Measurements from ENCODE around the gene MAP3K13.
"Not testable (repeated sequence)": the region's sequence is repeated elsewhere in the genome, so short reads cannot be mapped to it uniquely, and the experiment has no call there.

Gene MAP3K13

GRCh38 chr3:185439745-185440466 lies 77.0 kb downstream of the MAP3K13 start:
- H3K79me2 ChIP-seq (ENCODE audit: insufficient read depth, low read depth): no peaks in the 10 kb centered on the region
- H3K4me3 ChIP-seq (IDR thresholded peaks at IDR 0.05; ENCODE audit: insufficient read depth, low read depth, low read length): no peak overlapping the region
- no peak overlapping the region for H3K4me2 ChIP-seq
- no peak for TF ChIP-seq CTCF (conservative IDR thresholded peaks at IDR 0.05; ENCODE audit: low read depth, low read length)
- H3K27ac ChIP-seq: no peak overlapping the region
- no peaks in the 10 kb centered on the region for H3K4me1 ChIP-seq (ENCODE audit: low read depth, poor library complexity, severe bottlenecking)
- H3K9ac ChIP-seq: no peak overlapping the region
- H4K20me1 ChIP-seq (ENCODE audit: insufficient read depth): no peaks in the 10 kb centered on the region
- no peaks in the 10 kb centered on the region for H3K27me3 ChIP-seq (ENCODE audit: insufficient read depth, low read depth)
- no peak overlapping the region for H2AFZ ChIP-seq (ENCODE audit: low read depth)
- no peaks in the 10 kb centered on the region for H3K36me3 ChIP-seq (ENCODE audit: insufficient read depth)

- Histone ChIP-seq H3K36me3 (ENCODE audit: insufficient read depth) (no peaks in the 10 kb centered on the region), H4K20me1 (ENCODE audit: insufficient read depth) (no peaks in the 10 kb centered on the region), H3K4me3 (IDR thresholded peaks at IDR 0.05; ENCODE audit: insufficient read depth, low read depth, low read length) (no peak overlapping the region), H3K4me2 (no peak overlapping the region), H3K27me3 (ENCODE audit: insufficient read depth, low read depth) (no peaks in the 10 kb centered on the region), H3K79me2 (ENCODE audit: insufficient read depth, low read depth) (no peaks in the 10 kb centered on the region), H3K27ac (no peak overlapping the region), H2AFZ (ENCODE audit: low read depth) (no peak overlapping the region), H3K4me1 (ENCODE audit: low read depth, poor library complexity, severe bottlenecking) (no peaks in the 10 kb centered on the region), H3K9ac (no peak overlapping the region)
- TF ChIP-seq CTCF (conservative IDR thresholded peaks at IDR 0.05; ENCODE audit: low read depth, low read length): no peak
Measured at GRCh38 chr3:185442031-185442430, 79.1 kb downstream of the MAP3K13 start.

- H2AFZ ChIP-seq (ENCODE audit: low read depth): no peak overlapping the region
- no peaks in the 10 kb centered on the region for H3K79me2 ChIP-seq (ENCODE audit: insufficient read depth, low read depth)
- no peak overlapping the region for H3K4me3 ChIP-seq (IDR thresholded peaks at IDR 0.05; ENCODE audit: insufficient read depth, low read depth, low read length)
- H3K27me3 ChIP-seq (ENCODE audit: insufficient read depth, low read depth): no peaks in the 10 kb centered on the region
- H3K27ac ChIP-seq: no peak overlapping the region
- no peaks in the 10 kb centered on the region for H3K36me3 ChIP-seq (ENCODE audit: insufficient read depth)
- no peaks in the 10 kb centered on the region for H3K4me1 ChIP-seq (ENCODE audit: low read depth, poor library complexity, severe bottlenecking)
- no peak for TF ChIP-seq CTCF (conservative IDR thresholded peaks at IDR 0.05; ENCODE audit: low read depth, low read length)
- no peaks in the 10 kb centered on the region for H4K20me1 ChIP-seq (ENCODE audit: insufficient read depth)
- H3K4me2 ChIP-seq: no peak overlapping the region
- H3K9ac ChIP-seq: no peak overlapping the region
Measured at GRCh38 chr3:185444329-185444728, 81.4 kb downstream of the MAP3K13 start.

- H3K27me3 ChIP-seq (ENCODE audit: insufficient read depth, low read depth): no peaks in the 10 kb centered on the region
- no peaks in the 10 kb centered on the region for H4K20me1 ChIP-seq (ENCODE audit: insufficient read depth)
- no peak overlapping the region for H3K9ac ChIP-seq
- no peaks in the 10 kb centered on the region for H3K79me2 ChIP-seq (ENCODE audit: insufficient read depth, low read depth)
- H3K27ac ChIP-seq: no peak overlapping the region
- no peak overlapping the region for H3K4me2 ChIP-seq
- TF ChIP-seq CTCF (conservative IDR thresholded peaks at IDR 0.05; ENCODE audit: low read depth, low read length): no peak
- H3K4me3 ChIP-seq (IDR thresholded peaks at IDR 0.05; ENCODE audit: insufficient read depth, low read depth, low read length): no peak overlapping the region
- no peak overlapping the region for H2AFZ ChIP-seq (ENCODE audit: low read depth)
- no peaks in the 10 kb centered on the region for H3K4me1 ChIP-seq (ENCODE audit: low read depth, poor library complexity, severe bottlenecking)
- H3K36me3 ChIP-seq (ENCODE audit: insufficient read depth): no peaks in the 10 kb centered on the region
Measured at GRCh38 chr3:185448107-185448506, 85.2 kb downstream of the MAP3K13 start.

GRCh38 chr3:185451432-185451831 lies 88.5 kb downstream of the MAP3K13 start:
- H3K4me1 ChIP-seq (ENCODE audit: low read depth, poor library complexity, severe bottlenecking); H3K4me3 ChIP-seq (IDR thresholded peaks at IDR 0.05; ENCODE audit: insufficient read depth, low read depth, low read length); H3K27me3 ChIP-seq (ENCODE audit: insufficient read depth, low read depth); H2AFZ ChIP-seq (ENCODE audit: low read depth); H3K36me3 ChIP-seq (ENCODE audit: insufficient read depth); H3K79me2 ChIP-seq (ENCODE audit: insufficient read depth, low read depth); H3K27ac ChIP-seq; H4K20me1 ChIP-seq (ENCODE audit: insufficient read depth); H3K9ac ChIP-seq; H3K4me2 ChIP-seq: not testable (repeated sequence)
